GM18517 (cell line): Measurements from ENCODE around the gene SPOCD1.
"Not testable (repeated sequence)": the region's sequence is repeated elsewhere in the genome, so short reads cannot be mapped to it uniquely, and the experiment has no call there.

Source experiments
- ATAC-seq: cut with Tn5 transposase; IDR thresholded peaks from one replicate; pipeline ENCODE4 v1.9.1; 2021; ENCODE audit warnings: mild to moderate bottlenecking, moderate library complexity; ENCODE audit not compliant: unreplicated experiment

SPOCD1 gene

DNA sequence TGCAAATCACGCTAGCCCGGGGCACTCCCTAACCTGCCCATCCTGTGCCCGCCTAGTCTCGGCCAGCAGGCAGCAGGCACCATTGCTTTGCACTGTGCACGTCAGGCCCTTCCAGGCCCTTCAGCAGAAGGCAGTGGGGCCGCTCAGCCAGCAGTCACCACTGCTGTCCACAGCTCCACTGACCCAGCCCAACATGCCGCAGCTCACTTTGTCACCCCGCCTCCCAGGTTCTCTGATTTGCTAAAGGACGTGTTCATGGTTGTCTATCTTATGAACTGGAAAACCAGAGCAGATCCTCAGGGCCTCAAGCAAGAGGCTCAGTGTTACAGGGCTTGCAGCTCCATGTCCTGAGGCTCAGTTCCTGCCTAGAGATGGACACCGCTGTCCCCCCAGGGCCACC, 14.2 kb upstream of the SPOCD1 start:
- no peak for ATAC-seq

DNA sequence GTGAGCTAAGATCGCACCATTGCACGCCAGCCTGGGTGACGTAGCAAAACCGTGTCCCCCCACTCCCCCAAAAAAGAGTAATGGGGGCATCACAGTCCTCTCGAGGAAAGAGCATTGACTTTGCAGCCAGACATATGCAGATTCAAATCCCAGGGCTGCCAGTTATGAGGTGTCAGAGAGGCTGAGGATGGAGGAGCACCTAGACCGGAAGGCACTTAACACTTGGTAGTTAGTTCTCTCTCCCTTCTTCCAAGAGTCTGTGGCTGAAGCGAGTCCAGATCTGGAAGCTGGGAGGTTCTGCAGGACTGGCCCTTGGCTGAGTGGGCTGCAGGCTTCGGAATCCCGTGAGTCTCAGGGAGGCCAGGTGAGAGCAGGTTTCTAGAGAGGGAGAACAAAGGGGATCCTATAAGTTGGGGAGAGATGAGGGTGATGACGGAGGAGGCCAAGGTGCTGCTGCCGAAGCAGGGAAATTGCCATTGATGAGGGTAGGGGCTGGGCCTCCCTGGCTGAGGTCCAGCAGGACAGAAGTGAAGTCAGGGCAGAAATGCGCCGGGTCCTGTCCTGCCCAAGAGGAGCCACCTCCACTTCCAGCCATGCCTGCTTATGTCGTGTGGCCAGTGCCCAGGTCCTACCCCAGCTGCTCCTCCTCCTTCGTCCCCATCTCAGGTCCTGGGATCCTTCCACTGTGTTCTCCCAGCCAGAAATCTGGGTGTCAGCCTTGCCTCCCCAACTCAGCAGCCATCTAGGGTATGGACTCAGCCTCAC, 13.3 kb upstream of the SPOCD1 start:
- no peak for ATAC-seq

DNA sequence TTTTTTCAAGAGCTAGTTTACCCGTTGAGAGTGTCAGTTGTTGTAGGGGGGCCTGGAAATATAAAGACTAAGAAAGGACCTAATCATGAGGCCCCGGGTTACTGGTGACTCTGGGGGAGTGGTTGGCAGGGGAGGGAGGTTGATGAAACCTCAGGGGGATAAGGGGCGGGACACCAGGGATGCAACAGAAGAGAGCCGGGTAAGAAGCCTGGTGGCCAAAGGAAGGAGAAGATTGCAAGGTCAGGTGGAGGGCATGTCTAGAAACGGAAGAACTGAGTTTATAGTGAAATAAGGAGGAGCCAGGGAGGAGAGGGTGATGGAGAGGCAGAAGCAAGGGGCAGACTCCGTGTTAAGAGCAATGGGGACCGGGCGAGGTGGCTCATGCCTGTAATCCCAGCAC, 12.5 kb upstream of the SPOCD1 start:
- no peak for ATAC-seq

DNA sequence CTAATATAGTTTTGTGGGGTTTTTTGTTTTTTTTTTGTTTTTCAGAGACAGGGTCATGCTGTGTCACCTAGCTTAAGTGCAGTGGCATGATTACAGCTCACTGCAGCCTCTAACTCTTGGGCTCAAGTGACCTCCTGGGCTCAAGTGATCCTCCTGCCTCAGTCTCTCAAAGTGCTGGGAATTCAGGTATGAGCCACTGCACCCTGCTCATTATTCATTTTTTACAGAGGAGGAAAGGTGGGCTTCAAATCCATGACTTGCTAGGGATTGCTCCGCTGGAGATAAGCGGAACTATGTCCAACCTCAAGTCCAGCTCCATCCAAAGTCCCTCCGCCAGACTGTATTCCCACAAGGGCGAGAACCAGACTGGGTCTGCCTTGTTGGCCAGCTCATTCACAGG, 8.0 kb upstream of the SPOCD1 start:
- no peak for ATAC-seq

DNA sequence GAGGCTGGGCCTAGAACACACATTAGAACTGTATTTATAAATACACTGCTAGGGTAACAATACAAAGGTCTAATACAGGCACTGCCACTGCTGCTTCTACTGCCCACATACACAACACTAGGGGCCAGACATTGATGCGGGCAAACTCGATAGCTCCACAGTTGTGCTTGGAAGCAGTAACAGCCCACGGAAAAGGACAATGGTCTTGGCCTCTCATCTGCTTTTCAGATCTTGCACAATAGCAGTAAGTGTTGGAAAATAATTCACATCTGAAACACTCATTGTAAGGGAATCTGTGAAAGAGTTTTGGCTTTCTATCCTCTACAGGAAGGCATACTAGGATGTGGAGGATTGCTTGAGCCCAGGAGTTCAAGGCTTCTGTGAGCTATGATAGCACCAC, 6.9 kb upstream of the SPOCD1 start:
- ATAC-seq, result no peak

DNA sequence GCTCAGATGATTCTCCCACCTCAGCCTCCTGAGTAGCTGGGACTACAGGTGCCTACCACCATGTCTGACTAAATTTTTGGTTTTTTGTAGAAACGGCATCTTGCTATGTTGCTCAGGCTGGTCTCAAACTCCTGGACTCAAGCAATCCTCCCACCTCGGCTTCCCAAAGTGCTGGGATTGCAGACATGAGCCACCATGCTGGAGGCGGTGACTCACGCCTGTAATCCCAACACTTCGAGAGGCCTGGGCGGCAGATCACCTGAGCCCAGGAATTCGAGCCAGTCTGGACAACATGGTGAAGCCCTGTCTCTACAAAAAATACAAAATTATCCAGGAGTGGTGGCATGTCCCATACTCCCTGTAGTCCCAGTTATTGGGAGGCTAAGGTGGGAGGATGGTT, 4.4 kb upstream of the SPOCD1 start:
- ATAC-seq, result not testable (repeated sequence)

DNA sequence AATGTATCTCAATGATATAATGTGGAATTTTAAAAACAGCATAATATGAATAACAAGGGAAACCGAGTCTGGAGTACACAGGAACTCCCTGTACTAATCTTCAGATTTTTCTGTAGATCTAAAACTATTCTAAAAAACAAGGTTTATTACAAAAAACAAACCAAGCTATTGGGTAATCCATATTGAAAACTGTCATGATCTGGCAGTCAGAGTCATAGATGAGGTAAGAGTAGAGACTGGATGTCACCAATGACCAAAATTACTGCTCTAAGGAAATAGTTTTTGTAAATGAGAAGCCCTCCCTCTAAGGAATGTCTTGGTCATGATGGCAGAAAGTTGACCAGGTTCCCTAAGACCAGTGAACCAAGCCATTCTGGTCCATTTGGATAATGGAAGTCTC, 2.4 kb upstream of the SPOCD1 start:
- no peak for ATAC-seq

DNA sequence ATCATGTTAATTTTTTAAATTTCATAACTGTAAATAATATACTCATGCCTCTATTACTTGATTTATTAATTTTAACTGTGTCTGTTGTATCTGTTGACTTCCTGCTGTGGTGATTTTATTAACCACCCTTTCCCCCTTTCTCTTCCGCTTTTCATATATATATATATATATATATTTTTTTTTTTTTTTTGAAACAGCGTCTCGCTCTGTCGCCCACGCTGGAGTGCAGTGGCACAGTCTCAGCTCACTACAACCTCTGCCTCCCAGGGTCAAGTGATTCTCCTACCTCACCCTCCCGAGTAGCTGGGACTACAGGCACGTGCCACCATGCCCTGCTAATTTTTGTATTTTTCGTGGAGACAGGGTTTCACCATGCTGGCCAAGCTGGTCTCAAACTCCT, 1.1 kb upstream of the SPOCD1 start:
- not testable (repeated sequence) for ATAC-seq

DNA sequence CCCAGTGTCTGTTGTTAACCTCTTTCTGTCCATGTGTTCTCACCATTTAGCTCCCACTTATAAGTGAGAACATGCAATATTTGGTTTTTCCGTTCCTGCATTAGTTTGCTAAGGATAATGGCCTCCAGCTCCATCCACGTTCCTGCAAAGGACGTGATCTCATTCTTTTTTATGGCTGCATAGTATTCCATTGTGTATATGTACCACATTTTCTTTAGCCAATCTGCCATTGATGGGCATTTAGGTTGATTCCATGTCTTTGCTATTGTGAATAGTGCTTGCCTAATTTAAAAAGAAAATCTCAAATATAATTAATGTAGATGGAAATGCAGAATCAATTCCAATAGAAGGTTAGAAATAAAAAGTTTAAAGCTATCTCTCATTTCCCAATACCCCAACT, 679 bp upstream of the SPOCD1 start:
- not testable (repeated sequence) for ATAC-seq

DNA sequence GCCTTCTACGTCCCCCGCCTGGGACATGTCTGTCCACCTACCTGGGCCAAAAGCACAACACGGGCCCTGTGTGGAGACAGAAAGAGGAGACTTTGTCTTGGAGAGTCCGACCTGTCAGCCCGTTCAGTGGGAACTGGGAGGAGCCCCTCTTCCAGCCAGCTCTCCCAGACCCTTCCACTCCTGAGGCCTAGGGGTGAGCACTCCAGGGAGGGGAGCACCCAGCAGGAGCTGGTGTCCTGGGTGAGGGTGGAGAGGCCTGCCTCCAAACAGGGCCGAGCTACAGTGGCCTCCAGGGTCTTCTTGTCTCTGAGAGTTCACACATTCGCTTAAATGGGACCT, 546 bp downstream of the SPOCD1 start:
- no peak for ATAC-seq

DNA sequence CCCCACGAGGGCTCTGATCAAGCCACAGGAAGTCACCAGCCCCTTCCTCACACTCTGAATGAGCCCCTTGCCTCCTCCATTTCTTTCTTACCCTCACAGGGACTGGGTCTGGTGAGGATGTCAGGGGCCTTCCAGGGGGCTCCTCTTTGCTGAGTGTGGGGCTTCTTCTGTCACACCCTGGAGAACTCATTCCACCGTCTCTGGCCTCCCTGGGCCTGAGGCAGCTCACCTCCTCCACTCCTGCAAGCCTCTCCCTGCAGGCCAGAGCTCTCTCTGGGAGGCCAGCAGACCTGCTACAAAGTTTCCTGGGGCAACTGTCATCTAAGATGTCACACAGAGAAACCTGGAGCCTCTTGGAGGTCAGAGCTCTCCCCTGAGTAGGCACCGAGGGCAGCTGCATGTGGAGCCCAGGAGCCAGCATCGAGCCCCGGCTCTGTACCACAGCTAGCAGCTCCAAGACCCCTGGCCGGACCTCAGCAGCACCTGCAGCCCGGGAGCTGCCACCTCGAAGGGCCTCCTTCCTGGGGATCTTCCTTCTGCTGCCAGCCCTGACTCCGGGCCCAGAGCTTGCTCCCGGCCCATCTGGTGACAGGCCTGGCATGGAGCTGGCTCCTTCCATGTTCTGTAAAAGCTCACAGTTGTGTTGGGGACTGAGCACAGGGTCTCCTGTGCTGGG, 1.1 kb downstream of the SPOCD1 start:
- no peak for ATAC-seq

DNA sequence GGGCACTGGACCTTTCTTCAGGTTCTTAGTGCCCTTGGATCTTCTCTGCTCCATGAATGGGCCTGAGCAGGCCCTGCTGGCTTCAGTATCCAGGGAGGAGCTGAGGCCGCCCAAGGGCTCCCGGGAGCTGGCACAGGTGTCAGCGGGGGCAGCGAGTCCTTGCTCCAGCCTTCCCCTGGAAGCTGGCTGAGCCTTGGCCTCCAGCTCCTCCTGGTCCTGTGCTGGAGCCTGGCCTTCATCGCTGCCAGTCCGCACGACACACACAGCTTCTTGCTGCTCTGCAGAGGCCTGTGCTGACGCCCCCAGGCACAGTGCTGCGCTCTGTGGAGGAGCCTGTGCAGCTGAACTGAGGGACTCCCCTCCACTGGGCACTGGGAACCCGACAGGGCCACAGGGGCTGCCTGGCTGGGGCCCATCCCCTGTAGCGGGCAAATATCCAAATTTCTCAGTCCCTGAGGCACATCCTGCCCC, 1.7 kb downstream of the SPOCD1 start:
- no peak for ATAC-seq

DNA sequence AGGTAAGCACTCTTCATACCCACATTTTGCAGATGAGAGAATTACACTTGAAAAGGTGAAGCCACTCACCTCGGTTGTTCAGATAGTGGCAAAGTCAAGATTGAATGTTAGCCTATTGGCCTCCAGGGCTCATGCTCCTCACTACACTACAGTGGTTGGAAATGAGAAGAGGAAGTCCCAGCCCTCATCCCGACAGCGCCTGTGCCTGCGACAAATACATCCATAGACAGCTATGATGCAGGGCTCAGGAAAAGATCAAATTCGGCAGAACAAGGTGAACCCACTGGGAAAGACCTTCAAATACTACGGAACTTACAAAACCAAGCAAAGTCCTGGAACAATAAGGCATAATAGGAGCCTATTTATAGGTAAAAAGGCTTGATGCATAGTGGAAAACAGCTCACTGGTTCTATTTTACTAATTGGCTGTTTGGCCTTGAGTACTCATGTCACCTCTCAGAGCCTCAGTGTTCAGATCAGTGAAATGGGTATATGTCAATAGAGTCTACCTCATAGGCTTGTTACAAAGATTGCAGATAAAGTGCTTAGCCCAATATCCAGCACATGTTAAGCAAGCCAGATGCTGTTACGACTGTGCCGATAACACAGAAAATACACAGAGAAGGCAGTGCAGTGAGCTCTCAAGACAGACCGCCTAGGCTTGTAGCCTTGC, 3.5 kb downstream of the SPOCD1 start:
- ATAC-seq, result no peak

DNA sequence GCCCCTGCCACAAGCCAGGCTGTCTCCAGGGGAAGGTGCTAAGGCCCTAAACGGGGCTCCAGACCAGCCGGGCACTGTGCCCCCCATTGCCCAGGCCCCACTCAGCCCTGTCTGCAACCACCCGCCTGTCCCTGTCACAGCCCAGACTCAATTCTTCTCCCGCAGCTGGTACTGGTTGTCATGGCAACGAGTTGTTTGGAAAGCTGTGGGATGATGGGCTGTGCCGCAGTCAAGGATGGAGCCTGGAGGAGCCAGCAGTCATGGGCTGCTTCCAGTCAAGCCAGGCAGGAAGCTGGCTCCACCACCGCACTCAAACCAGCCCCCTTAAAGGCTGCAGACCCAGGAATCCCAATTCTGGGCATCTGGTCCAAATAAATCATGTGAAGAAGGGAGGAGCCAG, 4.2 kb downstream of the SPOCD1 start:
- ATAC-seq, result no peak

DNA sequence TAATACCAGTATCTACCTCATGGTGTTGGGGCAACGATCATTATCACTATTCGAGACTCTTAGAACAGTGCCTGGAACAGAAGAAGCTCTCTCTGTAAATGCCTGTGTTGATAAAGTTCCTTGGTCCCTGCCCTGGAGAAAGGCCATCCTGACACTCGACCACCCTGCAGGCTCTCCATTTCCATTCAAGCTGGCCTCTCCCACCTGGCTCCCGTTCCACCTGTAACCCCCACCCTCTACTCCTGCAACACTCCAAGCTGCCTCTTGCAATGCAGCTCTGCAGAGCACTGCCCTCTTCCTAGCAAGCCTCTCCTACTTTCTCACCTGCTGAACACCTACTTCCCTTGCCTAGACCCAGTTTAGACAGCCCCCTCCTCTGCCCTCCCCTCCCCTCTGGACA, 6.1 kb downstream of the SPOCD1 start:
- no peak for ATAC-seq

DNA sequence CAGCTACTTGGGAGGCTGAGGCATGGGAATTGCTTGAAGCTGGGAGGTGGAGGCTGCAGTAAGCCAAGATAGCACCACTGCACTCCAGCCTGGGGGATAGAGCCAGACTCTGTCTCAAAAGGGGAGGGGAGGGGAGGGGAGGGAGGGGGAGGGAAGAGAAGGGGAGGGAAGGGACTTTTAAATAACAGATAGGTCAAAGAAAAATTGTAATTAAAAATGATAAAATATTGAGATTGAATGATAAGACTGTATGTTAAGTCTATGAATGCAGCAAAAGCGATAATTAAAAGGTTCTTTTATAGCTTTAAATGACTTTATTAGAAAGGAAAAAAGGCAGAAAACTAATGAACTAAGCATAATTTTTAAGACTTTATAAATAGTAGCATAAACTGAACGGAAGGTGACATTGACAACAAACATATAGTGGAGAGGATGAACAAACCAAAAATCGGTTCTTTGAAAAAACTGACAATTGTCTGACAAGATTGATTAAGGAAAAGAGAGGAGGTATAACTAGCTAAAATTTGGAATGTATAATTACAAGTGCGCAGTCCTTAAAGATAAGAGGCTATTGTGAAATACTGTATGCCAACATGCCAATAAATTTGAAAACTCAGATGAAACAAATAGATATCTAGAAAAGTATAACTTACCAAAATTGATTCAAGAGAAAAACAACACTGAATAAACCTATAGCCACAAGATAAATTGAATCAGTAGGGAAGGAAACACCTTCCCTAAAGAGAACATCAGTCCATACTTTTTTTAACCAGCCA, 8.4 kb downstream of the SPOCD1 start:
- no peak for ATAC-seq

DNA sequence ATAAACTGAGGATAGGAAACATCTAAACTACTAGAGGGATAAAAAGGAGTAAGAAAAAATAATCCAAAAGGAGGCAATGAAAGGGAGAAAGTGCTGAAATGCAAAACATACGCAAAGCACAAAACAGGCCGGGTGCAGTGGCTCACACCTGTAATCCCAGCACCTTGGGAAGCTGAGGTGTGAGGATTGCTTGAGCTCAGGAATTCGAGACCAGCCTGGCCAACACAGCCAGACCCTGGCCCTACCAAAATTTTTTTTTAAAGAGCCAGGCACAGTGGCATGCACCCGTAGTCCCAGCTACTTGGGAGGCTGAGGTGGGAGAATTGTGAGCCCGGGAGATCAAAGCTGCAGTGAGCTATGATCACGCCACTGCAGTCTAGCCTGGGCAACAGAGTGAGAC, 10.5 kb downstream of the SPOCD1 start:
- ATAC-seq, result no peak

DNA sequence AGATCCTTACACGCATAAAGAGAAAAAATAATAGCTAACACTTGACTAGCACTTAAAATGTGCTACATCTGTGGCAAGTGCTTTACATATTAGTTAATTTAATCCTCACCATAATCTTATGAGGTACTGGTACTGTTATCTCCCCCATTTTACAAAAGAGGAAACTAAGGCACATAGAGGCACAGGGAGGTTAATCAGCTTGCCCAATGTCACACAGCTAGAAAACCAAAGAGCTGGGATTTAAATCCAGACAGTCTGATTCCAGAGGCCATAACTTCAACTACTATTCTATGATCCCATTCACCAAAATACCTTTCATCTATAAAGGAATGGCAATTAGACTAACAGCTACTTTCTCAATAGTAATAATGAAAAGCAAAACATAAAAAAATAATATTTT, 11.7 kb downstream of the SPOCD1 start:
- no peak for ATAC-seq

DNA sequence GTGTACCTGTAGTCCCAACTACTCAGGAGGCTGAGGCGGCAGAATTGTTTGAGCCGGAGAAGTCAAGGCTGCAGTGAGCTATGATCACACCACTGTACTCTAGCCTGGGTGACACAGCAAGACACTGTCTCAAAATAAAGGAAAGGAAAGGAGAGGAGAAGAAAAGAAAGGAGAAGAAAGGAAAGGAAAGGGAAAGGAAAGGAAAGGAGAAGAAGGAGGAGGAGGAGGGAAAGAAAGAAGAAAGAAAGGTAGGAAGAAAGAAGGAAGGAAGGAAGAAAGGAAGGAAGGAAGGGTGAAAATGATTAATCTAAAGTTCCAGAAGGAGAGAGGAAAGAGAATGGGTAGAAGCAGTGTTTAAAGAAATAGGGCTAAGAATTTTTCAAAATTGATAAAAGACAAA, 12.2 kb downstream of the SPOCD1 start:
- ATAC-seq, result no peak

DNA sequence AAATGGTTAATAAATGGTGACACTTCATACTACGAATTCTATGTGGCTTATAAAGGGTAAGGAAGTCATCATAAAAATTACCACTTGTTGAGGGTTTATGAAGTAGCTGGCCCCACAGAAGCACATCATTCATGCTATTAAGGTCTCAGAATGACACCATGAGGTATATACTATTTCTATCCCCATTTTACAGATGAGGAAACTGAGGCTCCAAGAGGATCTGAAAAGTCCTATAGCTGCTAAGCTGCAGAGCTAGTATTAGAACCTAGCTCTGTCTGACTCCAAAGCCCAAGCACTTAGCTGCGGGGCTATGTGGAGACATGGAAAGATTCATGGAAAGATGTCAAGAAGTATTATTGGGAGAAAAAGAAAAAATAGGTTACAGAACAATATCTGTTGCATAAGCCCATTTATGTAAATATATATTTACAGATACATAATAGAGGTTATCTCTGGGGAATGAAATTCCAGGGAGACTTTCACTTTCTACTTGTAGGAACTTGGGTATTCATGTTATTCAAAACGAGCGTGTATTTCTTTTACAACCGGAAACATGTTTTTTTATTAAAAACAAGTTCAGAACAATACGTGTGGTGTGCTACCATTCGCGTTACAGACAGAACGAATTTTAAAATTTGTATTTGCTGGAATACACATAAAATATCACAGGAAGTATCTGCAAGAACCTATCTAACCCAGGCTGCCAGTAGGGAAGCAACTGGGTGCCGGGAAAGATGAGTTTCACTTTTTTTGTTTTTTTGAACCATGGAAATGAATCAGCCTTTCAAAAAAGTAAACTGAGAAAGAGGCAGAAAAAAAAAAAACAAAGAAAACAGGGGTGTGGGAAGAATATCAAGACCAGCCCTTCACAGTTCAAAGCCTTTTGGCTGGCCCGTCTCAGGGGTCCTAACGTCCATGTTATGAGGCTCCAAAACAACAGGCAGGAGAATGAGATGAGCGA, 13.4 kb downstream of the SPOCD1 start:
- no peak for ATAC-seq
